GM19397 (cell line): ENCODE measurements around the gene PHIP.
"Not testable (repeated sequence)": the region's sequence is repeated elsewhere in the genome, so short reads cannot be mapped to it uniquely, and the experiment has no call there.

ENCODE experiments used
- ATAC-seq: cut with Tn5 transposase; IDR thresholded peaks from one replicate; pipeline ENCODE4 v1.9.1; 2021; ENCODE audit warnings: mild to moderate bottlenecking, moderate library complexity; ENCODE audit not compliant: unreplicated experiment

Gene PHIP

DNA sequence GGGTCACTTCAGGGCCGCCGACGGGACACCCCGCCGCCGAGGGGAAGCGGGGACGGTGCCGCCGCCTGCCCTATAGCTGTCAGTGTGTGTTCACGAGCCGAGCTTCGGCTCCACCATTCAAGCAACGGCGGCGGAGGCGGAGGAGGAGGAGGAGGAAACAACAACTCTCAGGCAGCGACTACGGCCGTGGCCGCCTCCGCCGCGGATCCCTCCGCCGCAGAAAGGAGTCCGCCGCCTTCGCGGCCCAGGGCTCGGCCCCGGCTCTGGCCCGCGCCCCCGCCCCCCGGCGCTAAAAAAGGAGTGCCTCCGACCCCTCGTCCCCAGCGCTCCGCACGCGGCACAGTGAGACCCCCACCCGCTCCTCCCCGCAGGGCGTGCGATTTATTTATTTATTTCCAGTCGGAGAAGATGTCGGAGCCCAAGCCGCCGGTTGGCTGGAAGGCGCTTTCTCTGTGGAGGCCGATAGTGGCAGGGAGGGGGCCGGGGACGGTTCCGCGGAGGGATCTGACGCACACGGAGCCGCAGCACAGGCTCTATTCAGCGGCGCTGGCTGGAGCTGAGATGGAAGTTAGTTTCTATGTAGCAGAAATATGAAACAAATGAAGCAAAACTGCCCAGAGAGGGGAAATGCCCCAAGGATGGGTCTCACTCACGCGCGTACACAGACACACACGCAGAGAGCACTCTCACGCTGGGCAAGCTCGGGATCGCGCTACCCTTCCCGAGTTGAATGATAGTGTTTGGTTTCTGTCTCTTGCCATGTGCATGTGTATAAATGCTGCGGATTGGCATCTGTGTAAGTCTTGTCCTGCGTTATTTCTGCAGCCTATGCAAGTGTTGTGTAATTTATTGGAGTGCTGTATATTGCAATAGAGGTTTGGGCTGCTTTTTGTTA is at the start of gene PHIP:
PHIP (minus strand) TSS at position 180 of the 895 bp plus-strand sequence. CDS start 186 bp downstream, outside the sequence.
- peak; percentile 73 for ATAC-seq

DNA sequence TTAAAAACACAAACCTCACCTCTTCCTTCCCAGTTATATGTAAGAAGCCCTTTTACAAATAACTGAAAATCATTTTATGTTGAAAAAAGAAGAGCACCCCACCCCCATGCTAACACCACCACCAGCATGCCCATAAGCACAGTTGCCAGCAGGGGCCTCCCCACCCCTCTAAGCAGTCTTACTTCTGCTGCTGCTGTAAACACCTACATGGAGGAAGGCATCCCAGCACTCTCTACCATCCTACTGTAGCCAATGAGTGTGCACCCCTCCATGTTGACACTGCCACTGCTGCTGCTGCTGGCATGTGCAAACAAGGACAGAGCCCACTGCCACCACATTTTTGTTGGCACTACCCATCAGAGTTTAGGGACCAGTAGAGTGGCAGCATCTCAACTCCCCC is 49.6 kb upstream of the PHIP start:
- ATAC-seq = no peak

DNA sequence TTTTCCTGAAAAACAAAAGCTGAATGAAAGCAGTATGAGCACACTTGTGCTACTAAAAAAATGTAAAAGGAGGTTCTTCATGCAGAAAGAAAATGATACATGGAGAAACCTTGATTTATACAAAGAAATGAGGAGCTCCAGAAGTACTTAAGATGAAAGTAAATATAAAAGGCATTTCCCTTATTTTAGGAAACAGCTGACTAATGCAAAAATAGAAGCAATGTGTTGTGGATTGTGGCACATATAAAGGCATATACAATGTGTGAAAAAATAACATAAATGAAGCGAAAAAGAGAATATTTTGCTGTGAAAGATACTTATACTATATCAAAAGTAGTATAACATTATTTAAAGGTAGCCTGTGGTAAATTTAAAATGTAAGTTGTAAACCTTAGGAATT is 41.2 kb upstream of the PHIP start:
- ATAC-seq = no peak

DNA sequence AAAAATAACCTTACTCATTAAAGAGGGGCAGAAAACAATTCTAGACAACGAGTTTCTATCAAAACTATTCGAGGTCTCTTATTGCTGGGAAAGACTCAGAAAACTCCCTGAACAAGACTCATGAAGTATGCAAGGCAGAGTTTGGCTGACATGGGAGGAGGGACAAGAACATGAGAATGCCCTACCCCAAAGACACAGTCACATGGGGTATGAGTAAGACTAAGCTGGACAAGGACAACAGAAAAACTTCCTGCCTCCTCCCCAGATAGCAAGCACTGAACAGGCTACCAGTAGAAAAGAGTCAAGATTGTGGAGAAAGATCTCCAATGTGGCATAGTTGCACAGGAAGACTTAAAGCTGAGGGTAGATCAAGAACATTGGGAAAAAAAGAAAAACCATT is 39.7 kb upstream of the PHIP start:
- ATAC-seq = no peak

DNA sequence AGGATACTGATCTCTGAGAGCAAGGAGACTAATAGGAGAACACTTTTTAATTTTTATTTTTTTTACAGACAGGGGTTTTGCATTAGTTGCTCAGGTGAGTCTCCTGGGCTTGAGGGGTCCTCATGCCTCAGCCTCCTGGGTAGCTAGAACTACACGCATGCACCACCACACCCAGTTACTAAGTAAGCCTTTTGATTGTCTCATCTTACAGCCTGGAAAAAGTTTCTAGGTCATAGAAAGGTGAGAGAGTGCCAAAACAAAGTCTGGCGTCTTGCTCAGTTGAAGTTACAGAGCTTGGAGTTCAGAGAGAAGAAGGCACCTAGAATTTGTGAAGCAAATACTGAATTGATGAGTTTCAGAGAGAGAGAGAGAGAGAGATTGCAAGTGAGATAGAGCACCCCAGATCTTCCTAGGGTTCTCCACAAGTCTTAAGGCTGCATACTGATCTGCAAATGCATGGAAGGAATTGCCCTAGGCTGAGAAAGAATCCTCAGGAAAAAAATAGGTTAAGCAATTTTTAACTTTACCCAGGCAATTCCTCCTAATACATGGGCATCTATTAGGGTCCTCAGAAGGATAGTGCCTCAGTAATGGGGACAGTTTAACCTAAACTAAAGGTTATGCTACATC is 37.6 kb upstream of the PHIP start:
- ATAC-seq = no peak

DNA sequence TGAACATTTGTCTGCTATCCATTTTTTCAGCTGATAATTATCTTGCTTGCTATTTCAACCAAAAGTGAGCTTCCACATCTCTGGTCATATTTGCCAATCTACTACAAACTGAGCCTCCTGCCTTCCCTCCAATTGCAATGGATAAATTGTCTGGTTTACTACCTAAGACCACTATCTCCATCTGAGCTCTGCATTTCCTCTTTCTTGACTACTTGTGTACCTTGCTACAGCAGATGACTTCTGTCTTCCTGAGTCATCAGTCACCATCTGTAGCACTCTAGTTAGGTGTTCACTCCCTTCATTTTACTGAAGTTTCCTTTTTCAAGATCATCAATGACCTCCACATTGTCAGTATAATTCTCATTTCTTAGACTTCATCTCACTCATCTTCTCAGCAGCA is 33.5 kb upstream of the PHIP start:
- no peak for ATAC-seq

DNA sequence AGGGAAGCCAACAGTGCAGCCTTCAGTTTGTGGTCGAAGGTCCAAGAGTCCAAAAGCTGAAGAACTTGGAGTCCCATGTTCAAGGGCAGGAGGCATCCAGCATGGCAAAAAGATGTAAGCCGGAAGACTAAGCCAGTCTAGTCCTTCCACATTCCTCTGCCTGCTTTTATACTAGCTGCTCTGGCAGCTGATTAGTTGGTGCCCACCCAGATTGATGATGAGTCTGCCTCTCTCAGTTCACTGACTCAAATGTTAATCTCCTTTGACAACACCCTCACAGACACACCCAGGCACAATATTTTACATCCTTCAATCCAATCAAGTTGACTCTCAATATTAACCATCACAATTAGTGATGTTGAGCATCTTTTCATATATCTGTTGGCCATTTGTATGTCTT is 23.1 kb upstream of the PHIP start:
- ATAC-seq = no peak

DNA sequence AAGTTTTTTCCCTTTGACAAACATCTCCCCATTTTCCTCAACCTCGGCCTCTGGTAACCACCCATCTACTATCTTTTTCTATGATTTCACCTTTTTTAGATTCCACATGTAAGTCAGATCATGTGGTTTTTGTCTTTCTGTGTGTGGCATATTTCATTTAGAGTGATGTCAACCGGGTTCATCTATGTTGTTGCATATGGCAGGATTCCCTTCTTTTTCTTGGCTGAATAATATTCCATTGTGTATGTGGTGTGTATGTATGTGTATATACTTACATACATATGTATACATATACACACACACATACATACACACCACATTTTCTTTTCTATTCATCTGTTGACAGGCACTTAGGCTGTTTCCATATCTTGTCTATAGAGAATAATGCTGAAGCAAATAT is 22.2 kb upstream of the PHIP start:
- ATAC-seq = no peak

DNA sequence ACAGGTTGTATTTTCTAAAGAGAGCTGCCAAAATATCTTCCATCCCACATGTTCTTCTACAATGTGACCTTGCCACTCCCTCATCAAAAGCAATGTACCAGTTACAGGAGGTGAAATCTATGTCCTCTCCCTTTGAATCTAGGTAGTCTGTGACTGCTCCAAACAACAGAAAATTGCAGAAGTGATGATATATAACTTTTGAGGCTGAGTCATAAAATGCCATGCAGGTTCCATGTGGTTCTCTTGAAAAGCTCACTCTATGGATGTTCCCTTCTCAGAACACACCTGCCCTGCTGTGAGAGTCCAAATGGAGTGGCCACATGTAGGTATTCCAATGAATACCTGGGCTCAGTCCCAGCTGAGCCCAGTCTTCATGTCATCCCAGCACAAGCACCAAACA is 16.9 kb upstream of the PHIP start:
- ATAC-seq = no peak

DNA sequence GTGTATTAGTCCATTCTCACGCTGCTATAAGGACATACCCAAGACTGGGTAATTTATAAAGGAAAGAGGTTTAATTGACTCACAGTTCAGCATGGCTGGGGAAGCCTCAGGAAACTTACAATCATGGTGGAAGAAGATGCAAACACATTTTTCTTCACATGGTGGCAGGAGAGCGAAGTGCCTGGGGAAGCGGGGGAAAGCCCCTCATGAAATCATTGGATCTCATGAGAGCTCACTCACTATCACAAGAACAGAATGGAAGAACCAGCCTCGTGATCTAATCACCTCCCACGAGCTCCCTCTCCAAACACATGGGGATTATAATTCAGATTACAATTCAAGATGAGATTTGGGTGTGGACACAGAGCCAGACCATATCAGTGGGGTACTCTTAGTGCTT is 13.7 kb upstream of the PHIP start:
- not testable (repeated sequence) for ATAC-seq

DNA sequence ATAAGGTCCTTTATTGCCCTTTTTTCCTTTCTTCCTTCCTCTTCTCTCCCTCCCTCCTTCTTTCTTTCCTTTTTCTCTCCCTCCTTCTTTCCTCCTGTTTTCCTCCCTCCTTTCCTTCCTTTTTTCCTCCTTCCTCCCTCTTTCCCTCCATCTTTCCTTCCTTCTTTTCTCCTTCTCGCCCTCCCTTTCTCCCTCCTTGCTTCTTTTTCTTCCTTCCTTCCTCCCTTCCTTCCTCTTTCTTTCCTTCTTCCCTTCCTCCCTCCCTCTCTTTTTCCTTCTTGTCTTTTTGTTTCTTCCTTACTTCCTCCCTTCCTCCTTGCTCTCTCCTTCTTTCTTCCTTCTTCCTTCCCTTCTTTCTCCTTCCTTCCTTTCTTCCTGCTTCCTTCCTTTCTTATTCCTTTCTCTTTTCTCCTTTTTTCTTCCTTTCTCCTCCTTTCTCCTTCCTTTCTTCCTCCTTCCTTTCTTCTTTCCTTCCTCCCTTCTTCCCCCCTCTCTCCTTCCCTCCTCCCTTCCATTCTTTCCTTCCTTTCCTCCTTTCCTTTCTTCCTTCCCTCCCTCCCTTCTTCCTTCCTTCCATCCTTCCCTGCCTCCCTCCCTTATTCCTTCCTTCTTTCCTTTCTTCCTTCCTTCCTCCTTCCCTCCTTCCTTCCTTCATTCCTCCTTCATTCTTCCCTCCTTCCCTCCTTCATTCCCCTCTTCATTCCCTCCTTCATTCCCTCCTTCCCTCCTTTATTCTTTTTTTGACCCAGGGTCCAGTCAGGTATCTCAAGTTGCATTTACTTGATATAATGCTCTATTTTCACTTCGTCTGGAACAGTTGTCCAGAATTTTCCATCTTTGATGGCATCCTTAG is 11.7 kb upstream of the PHIP start:
- no peak for ATAC-seq

DNA sequence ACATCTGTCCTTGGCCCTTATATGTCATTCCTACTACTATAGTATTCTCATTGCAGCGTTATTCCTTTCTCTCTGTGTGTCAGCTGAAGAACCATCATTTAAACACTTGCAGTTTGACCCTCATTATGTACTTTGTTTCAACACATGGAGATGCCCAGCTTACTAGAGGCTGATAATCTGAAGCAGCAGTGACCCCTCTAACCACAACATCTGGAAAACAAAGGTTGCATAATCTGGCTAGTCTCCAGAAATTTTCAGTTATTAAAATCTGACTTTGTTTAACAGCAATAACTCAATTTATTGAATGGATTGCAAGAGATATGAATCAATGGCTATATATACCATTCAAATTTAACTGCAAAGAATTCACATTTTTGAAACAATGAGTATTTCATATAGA is 6.6 kb upstream of the PHIP start:
- ATAC-seq = no peak

DNA sequence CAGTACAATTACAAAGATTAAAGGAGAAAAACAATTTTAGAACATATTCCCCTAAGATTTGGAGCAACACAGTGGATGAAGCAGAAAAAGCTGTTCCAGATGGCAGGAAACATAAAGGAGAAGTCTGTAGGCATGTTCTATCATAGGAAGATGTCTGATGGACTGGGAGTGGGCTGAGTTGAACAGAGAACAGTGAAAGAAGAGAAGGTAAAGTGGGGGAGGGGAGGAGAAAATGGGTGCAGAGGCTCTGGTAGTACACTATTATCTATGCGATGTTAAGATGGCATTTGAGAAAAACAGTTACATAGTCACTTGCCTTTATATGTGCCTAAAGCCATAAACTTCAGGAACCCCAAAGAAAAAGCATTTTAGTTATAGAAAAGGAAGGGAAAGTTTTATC is 4.2 kb upstream of the PHIP start:
- no peak for ATAC-seq

DNA sequence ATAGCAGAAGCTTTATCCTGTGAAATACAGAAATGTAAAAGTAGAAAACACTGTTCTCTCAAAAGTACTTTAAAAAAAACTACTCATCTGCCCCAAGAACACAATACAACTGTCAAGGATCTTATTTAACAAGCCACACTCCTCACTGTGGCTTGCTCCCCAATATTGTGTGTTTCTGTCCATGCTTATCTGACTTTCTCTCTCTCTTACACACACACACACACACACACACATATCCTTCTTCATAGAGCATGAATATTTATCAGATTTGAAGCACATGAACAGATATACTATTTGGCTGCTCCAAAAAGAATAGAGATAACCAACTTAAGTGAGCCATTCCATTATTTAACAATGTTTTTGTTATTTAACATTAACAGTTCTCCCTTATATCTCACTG is 3.6 kb upstream of the PHIP start:
- ATAC-seq = no peak

DNA sequence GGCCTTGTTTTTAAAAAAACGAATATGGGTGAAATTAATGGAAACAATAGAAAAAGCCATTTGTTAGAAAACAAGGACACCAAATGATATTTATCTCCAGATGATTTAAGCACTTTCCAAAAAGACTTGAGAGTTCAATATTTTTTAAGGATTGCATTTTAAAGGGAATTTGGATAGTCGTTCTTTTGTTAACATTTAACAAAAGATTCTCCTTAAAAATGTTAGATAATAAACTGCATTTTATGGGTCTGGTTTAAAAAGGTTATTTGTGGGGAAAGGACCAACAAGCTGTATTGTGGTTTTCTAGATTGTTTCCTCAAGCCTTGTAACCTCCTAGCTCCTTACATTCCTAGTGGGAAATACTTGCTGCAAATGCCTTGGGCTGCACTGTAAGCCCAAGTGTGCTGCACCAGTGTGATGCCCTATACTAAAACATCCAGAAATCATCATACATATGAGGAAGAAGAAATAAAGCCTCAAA is 1.5 kb upstream of the PHIP start:
- ATAC-seq = no peak

DNA sequence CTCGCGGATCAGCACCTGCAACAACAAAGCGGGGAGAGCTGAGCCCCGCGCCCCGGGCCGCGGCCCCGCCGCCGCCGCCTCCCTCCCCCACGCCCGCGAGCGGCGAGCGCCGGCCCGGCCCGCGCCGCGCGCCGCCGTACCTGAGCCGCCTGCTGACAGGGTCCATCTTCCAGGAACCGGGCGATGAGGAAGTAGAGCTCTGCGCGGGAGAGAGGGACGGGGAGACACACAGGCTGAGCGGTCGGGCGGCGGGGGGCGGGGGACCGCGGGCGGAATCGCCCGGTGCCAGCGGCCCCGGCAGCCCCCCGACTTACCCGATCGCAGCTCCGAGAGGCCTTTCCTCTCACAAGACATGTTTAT is 359 bp downstream of the PHIP start:
- peak; percentile 34 for ATAC-seq

DNA sequence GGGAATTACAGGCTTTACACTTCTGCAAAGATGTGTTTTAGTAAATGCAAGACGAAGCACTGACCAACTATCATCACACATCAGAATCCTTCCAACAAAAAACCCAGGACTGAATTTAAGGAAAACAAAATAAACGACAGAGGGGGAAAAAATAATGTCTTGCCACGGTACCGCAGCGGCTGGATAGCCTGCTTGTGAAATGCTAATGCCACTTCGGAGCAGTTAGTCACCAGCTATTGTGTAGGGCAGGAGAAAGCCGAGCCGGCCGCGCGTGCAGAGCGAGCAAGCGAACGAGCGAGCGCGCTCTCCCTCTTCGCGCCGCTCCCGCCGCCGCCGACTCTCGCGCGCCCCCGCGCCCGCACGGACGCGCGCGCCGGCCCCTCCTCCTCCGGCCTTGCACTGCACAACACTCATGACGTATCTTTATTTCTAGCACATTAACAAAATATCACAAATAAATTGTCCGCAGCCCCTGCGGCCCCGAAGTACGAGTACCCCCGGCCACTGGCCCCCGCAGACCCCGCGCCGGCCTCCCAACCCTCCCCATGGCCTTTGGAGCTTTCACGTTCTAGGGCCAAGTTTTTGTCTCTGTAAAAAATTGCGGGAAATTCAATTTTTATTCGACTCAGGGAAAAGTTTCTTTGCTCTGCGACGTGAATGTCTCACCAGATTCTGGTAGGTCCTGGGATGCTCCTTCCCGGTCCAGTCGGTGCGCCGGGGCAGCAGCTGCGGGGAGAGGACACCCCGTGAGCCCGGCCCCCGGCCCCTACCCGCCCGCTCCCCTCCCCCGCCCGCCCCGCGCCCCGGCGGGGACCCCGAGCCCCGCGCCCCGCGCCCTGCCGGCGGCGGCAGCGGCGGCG is 1.0 kb downstream of the PHIP start:
- peak; percentile 49 for ATAC-seq

DNA sequence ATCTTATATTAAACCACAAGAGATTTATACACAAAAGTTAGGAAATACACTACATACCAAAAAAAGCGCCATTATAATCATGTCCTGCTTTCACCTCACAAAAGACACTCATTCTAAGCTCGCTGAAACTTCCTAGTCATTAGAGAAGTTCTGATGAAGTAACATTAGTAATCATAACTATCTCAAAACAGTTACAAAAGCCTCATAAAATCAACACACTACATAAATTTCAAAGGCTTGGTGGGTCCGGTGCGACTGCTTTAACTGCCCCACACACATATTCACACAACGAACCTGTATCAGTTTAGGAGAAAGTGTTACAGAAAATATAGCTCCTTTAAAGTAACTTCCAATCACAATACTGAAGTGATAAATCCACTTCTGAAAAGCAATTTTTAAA is 1.9 kb downstream of the PHIP start:
- no peak for ATAC-seq

DNA sequence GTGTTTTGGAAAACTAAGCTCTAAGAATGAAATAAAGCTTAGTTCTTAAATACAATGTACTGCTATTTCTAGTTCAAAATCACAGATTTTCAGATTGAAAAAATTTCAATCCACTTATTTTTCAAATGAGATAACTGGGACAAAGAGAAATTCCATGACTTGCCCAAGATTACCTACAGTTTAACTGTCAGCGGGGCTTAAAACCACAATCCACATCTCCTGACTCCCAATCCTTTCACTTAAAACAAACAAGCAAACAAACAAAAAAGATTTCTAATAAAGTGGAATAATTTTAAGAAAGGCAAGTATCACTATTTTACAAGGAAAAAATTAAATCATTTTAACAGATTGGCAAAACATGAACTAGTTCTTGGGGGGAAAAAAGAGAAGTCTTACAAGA is 4.2 kb downstream of the PHIP start:
- ATAC-seq = no peak

DNA sequence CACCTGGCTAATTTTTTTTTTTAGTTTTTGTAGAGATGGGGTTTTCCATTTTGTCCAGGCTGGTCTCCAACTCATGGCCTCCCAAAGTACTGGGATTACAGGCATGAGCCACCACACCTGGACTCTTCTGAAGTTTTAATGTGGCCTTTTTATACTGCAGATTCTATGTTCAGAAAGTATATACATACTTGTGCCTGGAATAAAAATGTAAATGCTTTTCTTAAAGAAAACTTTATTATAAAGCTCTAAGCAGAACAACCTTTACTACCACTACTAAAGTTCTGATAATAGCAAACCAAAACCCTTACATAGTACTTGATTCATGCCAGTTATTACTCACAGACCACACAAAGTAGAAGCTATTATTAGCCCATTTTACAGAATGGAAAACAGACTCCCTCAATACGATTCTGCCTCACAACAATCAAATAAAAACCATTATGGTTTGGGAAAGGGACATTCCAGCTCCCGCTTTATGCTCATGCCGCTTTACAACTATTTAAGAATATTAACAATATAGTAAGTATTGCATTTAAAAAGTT is 5.3 kb downstream of the PHIP start:
- ATAC-seq = no peak
